ENCODE data around the gene RMND1. TPM values are rescaled to one million over a fixed set of nuclear protein-coding genes. Genes with fewer than 3 reads are reported as not detected.
A peak's percentile ranks its signal among the peaks of the same experiment; 100 is the strongest.

The RMND1 gene
- total RNA-seq, 3 donors from 2014 or later (not counting 1 experiment from before 2014, with no cell fraction given), result 10.6 to 14.7 (median 11.3) TPM

DNA sequence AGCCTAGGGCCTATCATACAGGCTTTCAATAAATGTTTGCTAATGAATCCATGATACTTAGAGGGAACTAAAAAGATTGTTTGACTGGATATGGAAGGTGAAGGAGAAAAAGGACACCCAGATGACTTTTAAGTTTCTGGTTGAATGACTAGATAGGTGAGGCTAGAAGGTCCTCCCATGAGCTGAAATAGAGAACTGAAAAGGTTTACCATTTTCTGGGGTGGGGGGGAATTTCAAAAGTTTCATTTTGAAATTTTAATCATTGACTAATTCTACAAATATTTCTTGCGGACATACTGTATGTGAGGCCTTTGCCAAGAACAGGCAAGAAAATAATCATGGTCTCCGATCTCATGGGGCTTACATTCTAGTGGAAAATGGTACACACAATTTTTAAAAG lies 42.7 kb downstream of the RMND1 start:
- WGBS (ENCODE audit: insufficient coverage), result 100% methylated on average over 2 of the region's 2 CpGs
- no peak overlapping the region for H3K27ac ChIP-seq (ENCODE audit: low read length)
- peaks cover 3% of the 10 kb centered on the region for H3K36me3 Mint-ChIP-seq

GRCh38 chr6:151408858-151409257 lies 43.1 kb downstream of the RMND1 start:
- DNase-seq, result no peak
- WGBS (ENCODE audit: insufficient coverage), result 98% methylated on average over 2 of the region's 2 CpGs
- no peaks in the 10 kb centered on the region for H3K9me3 Mint-ChIP-seq
- Histone ChIP-seq H3K9me3 (ENCODE audit: control insufficient read depth, insufficient read depth, low read length) (no peaks in the 10 kb centered on the region), H3K36me3 (ENCODE audit: control insufficient read depth, insufficient read depth, low read length) (peaks cover 19% of the 10 kb centered on the region), H3K4me1 (ENCODE audit: control insufficient read depth, insufficient read depth, low read length) (peaks cover 8% of the 10 kb centered on the region), H3K27ac (ENCODE audit: low read length) (no peak overlapping the region), H3K4me3 (ENCODE audit: low read length) (no peak overlapping the region), H3K27me3 (ENCODE audit: control insufficient read depth, insufficient read depth, low read length) (no peaks in the 10 kb centered on the region)
- TF ChIP-seq CTCF (IDR thresholded peaks at IDR 0.05), result no peak
- no peaks in the 10 kb centered on the region for H3K36me3 Mint-ChIP-seq
- H3K4me3 Mint-ChIP-seq, result no peak overlapping the region
- H3K4me1 Mint-ChIP-seq, result peaks cover 31 to 37% of the 10 kb centered on the region in 2 donors
- no peak for ATAC-seq
- H3K27ac Mint-ChIP-seq, result peak overlapping the region; percentile 5 to 63
- H3K27me3 Mint-ChIP-seq (ENCODE audit: low read depth in 2 of 2), result no peaks in the 10 kb centered on the region
- intact Hi-C loops (cut with micrococcal nuclease), result no loop called here

More for the DNA sequence above, 42.7 kb downstream of the RMND1 start:
- no peak for ATAC-seq
- intact Hi-C loops (cut with micrococcal nuclease), result no loop called here
- no peak for TF ChIP-seq CTCF (IDR thresholded peaks at IDR 0.05)
- no peak overlapping the region for H3K4me3 Mint-ChIP-seq
- no peak for DNase-seq
- Histone ChIP-seq H3K9me3 (ENCODE audit: control insufficient read depth, insufficient read depth, low read length) (no peaks in the 10 kb centered on the region), H3K27me3 (ENCODE audit: control insufficient read depth, insufficient read depth, low read length) (no peaks in the 10 kb centered on the region), H3K4me1 (ENCODE audit: control insufficient read depth, insufficient read depth, low read length) (peaks cover 11% of the 10 kb centered on the region), H3K4me3 (ENCODE audit: low read length) (no peak overlapping the region), H3K36me3 (ENCODE audit: control insufficient read depth, insufficient read depth, low read length) (peaks cover 18% of the 10 kb centered on the region)
- no peaks in the 10 kb centered on the region for H3K9me3 Mint-ChIP-seq
- H3K4me1 Mint-ChIP-seq, result peaks cover 35 to 40% of the 10 kb centered on the region in 2 donors
- no peaks in the 10 kb centered on the region for H3K27me3 Mint-ChIP-seq (ENCODE audit: low read depth in 2 of 2)
- peak overlapping the region; percentile 5 to 63 for H3K27ac Mint-ChIP-seq

GRCh38 chr6:151403919-151404308 lies 48.0 kb downstream of the RMND1 start:
- Histone ChIP-seq H3K4me1 (ENCODE audit: control insufficient read depth, insufficient read depth, low read length) (peaks cover 11% of the 10 kb centered on the region), H3K4me3 (ENCODE audit: low read length) (no peak overlapping the region), H3K36me3 (ENCODE audit: control insufficient read depth, insufficient read depth, low read length) (peaks cover 29% of the 10 kb centered on the region), H3K9me3 (ENCODE audit: control insufficient read depth, insufficient read depth, low read length) (no peaks in the 10 kb centered on the region), H3K27ac (ENCODE audit: low read length) (no peak overlapping the region), H3K27me3 (ENCODE audit: control insufficient read depth, insufficient read depth, low read length) (no peaks in the 10 kb centered on the region)
- intact Hi-C loops (cut with micrococcal nuclease), result no loop called here
- no peak for TF ChIP-seq CTCF (IDR thresholded peaks at IDR 0.05)
- WGBS (ENCODE audit: insufficient coverage), result 91% methylated on average over 3 of the region's 4 CpGs
- no peaks in the 10 kb centered on the region for H3K9me3 Mint-ChIP-seq
- DNase-seq, result no peak
- no peaks in the 10 kb centered on the region for H3K36me3 Mint-ChIP-seq
- H3K27me3 Mint-ChIP-seq (ENCODE audit: low read depth in 2 of 2), result no peaks in the 10 kb centered on the region
- no peak overlapping the region for H3K4me3 Mint-ChIP-seq
- peaks cover 40 to 46% of the 10 kb centered on the region in 2 donors for H3K4me1 Mint-ChIP-seq
- ATAC-seq, result no peak
- peak overlapping the region; percentile 63 to 67 for H3K27ac Mint-ChIP-seq

DNA sequence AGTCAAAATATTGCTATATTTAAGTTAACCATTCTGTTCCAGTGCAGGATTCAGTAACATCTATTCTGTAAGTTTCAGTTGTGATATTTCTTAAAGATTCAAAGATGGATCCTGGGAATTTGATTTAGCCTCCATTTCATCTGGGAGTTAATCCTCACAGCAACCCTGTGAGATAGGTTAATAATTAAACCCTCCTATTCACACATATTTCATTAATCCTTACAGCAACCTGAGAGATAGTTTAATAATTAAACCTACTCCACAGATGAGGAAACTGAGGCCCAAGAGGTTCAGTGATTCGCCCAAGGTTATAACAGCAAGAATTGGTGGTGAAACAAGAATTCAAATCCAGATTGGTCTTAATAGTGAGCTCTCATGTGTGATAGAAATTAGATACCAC lies 49.7 kb downstream of the RMND1 start:
- Mint-ChIP-seq H3K9me3 (no peaks in the 10 kb centered on the region), H3K36me3 (no peaks in the 10 kb centered on the region), H3K4me1 (peaks cover 37 to 43% of the 10 kb centered on the region in 2 donors), H3K27me3 (ENCODE audit: low read depth in 2 of 2) (no peaks in the 10 kb centered on the region), H3K4me3 (no peak overlapping the region), H3K27ac (peak overlapping the region; percentile 29 to 67)
- no peak for ATAC-seq
- no peak for TF ChIP-seq CTCF (IDR thresholded peaks at IDR 0.05)
- no peak for DNase-seq
- Histone ChIP-seq H3K27me3 (ENCODE audit: control insufficient read depth, insufficient read depth, low read length) (no peaks in the 10 kb centered on the region), H3K36me3 (ENCODE audit: control insufficient read depth, insufficient read depth, low read length) (peaks cover 29% of the 10 kb centered on the region), H3K27ac (ENCODE audit: low read length) (no peak overlapping the region), H3K4me1 (ENCODE audit: control insufficient read depth, insufficient read depth, low read length) (peaks cover 11% of the 10 kb centered on the region), H3K9me3 (ENCODE audit: control insufficient read depth, insufficient read depth, low read length) (no peaks in the 10 kb centered on the region), H3K4me3 (ENCODE audit: low read length) (no peak overlapping the region)
- intact Hi-C loops (cut with micrococcal nuclease), result no loop called here
- WGBS (ENCODE audit: insufficient coverage), result 100% methylated on average over 1 of the region's 1 CpG

Measured in natural killer cell (primary cell).